NCI-H187 treated with DMSO at 0.1 percent for 48 hours (cell line): ENCODE results near the gene VWA5B2.

Source experiments
- DNase-seq: peaks from one replicate; lab custom pipeline; 2025; lab: John Stamatoyannopoulos, UW

Gene VWA5B2

DNA sequence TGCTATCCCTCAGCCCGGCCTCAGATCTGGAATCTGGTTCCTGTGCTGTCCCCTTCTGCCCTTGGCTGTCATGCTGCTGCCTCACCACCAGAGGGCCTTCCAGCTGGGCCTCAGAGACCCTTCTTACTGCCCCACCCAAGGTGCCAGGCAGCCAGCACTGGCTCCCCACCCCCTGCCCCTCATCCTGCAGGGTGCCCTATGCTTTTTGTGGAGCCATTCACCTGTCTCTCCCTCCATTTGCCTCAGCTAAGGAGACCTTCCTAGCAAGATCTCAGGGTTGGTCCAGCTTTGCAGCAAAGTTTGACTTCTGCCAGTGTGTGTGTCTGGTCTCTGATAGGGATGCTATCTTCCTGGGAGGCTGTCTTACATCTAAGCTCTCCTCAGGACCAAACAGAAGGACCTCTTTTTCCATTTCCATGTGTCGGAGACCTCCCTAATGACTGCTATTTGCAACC is 1.9 kb upstream of the VWA5B2 start:
- no peak for DNase-seq

DNA sequence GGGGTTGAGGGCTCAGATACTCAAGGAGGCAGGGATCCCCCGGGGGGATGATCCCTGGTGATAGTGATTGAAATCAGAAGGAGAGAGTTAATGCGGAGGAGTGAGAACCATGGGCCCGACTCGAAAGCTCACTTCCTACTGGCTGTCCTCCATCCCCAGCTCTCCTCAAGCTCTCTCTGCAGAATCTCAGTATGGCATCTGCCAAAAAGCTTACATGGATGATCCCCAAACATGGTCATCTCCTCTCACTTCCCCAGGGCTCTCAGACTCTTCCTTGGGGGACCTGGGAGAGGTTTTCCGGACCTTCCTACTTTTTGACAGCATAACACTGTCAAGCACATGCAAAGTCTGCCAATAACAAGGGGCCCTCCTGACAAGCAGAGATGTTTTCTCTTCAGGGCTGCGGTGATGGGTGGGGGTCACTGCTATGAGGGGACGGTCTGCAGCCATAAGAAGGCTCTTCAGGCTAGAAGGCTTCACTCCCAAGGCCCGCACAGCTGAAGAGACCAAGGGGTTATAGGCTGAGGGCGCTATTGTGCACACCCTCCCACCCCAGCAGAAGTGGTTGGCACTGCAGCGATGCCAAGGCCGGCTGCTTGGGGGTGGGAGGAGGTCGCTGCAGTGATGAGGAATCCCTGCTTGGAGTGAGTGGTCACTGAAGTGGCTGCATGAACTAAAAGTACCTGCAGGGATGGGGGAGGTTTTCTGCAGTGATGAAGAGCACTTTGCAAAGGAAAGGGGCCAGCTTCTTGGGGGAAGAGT is 828 bp upstream of the VWA5B2 start:
- no peak for DNase-seq

DNA sequence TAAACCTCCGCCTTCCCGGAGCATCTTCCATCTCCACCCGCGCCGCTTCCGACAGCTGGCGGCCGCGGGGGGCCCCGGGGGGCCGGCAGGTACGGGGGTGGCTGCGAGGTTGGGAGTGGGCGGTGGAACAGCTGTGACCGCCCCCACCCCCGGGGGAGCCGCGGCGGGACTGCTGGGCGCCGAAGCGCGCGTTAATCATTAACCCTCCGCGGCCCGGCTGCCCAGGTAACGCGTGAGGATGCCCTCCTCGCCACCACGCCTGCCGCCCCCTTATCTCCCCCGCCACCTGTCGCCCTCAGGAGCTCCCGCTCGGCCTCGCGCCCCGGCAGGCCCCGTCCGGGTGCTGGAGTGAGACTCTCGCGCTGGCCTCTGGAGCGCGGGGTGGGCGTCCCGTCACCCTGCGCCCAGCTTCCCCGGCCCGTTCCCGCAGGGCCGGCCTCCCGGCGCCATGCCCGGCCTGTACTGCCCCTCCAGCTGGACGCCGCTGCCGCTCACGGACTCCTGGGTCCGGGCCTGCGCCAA is 757 bp downstream of the VWA5B2 start:
- no peak for DNase-seq

DNA sequence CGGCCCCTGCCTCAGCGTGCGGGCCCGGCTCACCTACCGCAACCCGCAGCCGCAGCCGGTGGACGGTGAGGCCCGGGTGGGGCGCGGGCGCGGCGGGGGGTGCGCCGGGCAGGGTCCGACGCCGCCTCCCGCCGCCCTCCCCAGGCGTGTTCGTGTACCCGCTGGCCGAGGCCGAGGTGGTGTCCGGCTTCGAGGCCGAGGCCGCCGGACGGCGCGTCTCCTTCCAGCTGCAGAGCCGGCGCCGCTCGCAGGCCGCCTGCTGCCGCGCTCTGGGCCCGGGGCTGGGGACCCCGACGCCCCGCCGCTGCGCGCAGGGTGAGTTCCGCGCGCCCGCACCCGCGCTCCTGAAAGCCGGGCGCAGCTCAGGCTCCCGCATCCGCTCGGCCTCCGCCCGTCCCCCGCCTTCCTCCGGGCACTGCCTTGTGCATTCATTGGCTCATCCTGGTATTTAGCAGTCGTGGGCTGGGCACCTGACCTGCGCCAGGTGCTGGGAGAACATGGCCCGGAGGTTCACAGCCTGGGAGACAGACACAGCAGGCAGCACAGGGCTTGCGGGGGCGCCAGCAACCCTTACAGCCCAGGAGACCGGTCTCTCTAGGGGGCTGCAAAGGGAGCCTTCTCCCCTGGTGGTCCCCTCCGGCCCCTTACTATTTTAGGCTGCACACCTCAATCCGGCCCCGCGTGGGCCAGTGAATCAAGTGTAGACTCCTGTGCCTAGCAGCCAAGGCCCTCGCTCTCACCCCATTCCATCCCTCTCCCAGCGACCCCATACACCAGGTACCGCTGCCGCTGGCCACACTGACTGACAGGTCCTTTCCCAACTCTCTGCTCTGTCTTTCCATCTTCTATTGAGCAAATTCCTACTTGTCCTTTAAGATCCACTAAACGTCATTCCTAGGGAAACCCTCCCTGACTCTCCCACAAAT is 1.5 kb downstream of the VWA5B2 start:
- DNase-seq, result no peak

DNA sequence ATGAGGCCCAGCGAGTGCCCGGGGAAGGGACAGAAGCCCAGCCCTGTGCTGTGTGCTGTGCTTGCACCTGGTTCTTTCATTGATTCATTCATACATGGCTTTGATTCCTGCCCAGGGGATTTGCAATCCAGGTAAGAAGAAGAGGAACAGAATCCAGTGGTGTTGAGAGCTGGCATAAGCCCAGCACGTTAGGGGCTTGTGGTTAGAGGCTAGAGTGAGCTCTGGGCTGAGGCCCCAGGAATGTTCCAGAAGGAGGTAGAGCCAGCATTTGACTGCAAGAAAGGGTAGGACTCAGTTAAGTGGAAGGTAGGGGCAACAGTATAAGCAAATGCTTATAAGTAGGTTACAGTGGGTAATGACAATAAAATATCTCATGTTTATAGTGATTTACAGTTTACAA is 2.3 kb downstream of the VWA5B2 start:
- DNase-seq, result no peak

DNA sequence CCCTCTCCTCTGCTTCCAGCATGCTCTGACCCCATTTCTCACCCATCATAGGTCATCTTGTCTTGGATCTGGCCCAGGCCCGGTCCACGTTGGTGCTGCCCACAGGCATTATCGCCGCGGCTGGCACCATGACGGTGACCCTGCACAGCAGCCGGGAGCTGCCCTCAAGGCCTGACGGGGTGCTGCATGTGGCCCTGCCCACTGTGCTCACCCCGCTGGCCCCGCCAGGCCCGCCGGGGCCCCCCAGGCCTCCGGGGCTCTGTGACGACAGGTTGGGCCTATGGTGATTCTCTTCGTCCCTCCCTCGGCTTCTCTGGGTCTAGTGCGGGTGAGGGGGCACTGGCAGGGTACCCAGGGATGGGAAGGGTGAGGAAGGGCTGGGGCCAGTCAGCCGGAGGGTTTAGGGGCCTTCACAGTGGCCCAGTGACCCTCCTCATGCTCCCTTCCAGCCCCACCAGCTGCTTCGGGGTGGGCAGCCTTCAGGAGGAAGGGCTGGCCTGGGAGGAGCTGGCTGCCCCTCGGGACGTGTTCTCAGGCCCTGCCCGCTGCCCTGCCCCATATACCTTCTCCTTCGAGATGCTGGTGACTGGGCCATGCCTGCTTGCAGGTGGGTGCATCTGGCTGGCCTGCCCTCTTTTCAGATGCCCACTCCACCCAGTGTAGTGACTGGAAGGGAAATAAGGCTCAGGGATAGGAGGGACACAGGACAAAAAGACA is 3.9 kb downstream of the VWA5B2 start:
- DNase-seq, result no peak

DNA sequence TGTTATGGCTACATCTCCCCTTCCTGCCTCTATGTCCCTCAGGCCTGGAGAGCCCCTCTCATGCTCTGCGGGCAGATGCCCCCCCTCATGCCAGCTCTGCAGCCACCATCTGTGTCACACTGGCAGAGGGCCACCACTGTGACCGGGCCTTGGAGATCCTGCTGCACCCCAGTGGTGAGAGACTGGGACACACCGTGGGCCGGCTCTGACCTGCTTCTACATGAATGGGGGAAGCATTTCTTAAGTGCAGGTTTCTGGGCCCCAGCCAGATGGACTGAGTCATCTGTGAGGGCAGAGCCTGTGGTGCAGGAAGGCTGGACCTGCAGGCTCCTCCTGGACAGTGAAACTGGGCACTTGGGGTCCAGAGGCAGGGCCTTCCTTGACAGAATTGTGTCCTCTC is 4.8 kb downstream of the VWA5B2 start:
- DNase-seq, result no peak

DNA sequence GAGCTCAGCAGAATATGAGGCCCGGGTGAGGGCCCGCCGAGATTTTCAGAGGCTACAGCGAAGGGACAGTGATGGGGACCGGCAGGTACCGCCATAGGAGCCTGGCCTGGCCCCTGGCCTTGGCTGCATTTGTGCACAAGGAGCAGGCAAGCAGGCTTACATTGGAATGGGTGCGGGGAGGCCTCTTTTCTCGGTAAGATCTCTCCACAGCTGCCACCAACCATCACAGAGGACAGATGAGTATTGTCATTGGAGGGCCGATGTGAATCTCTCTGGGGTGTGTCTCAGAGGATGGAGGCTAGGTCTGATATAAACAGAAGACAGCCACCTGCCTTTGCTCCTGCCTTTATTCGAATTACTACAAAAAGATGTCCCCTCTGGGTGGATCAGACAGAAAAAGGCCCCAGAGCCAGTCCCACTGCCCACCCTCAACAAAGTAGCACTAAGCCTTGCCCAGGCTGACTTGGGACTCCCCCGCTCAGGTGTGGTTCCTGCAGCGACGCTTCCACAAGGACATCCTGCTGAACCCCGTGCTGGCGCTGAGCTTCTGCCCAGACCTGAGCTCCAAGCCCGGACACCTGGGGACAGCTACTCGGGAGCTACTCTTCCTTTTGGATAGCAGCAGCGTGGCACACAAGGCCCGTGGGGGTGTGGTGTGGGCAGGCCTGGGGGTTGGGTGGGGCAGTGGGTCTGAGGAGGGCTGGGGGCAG is 5.4 kb downstream of the VWA5B2 start:
- no peak for DNase-seq

DNA sequence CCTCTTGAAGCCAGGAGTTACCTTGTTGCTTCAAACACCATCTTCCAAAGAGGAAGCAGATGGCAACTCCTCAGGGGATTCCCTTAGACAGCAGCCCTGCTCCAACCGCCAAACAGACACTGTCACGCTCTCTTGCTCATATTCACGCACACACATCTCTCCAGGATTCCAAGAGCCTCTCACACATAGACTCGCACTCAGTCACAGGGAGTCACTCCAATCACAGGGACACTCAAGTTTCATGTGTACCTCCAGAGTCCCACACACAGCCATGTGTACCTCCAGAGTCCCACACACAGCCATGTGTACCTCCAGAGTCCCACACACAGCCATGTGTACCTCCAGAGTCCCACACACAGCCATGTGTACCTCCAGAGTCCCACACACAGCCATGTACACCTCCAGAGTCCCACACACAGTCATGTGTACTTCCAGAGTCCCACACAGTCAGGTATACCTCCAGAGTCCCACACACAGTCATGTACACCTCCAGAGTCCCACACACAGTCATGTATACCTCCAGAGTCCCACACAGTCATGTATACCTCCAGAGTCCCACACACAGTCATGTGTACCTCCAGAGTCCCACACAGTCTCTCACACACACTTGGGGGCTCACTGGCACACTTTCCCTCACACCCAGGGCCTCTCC is 6.1 kb downstream of the VWA5B2 start:
- DNase-seq, result no peak

DNA sequence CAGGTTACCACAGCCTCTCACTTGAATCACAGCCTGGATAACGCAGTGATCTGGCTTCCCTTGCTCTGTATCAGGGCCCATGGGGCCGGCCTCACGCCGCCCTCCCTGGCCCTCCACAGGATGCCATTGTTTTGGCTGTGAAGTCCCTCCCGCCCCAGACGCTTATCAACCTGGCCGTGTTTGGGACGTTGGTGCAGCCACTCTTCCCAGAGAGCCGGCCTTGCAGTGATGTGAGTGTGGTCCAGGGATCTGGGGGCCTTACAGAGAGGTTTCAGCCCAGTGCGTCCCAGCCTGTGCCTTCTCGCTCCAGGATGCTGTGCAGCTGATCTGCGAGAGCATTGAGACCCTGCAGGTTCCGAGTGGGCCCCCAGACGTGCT is 6.6 kb downstream of the VWA5B2 start:
- DNase-seq, result no peak

DNA sequence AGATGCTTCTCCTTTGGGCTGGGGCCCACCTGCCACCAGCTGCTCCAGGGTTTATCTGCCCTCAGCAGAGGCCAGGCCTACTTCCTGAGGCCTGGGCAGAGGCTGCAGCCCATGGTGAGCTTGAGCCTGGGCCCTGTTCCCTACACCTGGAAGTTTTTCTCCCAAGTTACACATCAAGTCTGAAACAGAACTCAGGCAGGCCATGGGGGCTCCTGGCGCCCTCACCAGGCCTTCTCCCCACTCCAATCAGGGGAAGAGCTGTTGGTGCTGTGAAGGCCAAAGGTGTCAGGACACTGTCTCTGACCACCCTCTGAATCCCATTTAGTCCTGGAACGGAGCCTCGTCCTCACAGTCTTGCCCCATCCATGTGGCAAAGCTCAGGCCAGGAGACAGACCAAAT is 7.3 kb downstream of the VWA5B2 start:
- DNase-seq, result no peak

DNA sequence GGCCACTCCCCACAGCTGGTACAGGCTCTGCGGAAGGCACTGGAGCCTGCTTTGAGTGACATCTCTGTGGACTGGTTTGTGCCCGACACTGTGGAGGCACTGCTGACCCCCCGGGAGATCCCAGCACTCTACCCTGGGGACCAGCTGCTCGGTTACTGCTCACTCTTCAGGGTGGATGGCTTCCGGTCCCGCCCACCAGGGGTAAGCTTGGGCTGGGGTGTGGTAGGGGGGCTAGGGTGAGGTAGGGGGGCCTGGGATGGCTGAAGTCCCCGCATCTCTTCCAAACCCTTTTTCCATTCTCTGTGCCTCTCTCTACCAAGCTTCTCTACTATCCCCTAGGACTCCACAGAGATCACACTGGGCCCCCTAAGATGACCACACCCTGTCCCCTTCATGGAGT is 7.8 kb downstream of the VWA5B2 start:
- no peak for DNase-seq

DNA sequence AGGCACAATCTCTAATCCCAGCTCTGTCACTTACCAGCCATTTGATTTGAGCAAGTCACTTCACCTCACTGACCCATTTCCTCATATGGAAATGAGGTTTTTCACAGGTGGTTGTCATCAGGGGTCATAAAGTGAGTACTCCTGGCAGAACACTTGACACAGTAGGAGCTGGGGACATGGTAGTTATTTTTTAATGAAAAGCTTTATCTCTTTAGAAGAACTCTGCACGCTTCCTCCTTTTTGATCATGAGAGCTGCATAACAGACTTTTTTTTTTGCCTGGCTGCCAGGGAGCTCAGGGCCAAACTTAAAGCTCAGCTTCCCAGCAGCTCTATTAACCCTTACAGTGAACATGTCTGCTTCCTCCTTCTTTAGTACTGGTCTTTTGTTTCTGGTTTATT is 8.4 kb downstream of the VWA5B2 start:
- no peak for DNase-seq

DNA sequence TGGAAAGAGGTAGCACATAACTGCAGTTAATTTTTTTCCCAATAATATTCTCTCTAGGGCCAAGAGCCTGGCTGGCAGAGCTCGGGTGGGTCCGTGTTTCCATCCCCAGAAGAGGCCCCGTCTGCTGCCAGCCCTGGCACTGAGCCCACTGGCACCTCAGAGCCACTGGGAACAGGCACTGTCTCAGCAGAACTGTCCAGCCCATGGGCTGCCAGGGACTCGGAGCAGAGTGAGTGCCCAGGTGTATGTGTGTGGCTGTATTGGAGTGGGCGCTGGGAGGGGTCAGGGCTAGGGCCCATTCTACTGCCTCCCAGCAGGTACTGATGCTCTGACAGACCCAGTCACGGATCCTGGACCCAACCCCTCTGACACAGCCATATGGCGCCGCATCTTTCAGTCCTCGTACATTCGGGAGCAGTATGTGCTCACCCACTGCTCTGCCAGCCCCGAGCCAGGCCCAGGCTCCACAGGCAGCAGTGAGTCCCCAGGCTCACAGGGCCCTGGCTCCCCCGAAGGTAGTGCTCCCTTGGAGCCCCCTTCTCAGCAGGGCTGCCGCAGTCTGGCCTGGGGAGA is 8.9 kb downstream of the VWA5B2 start:
- no peak for DNase-seq

DNA sequence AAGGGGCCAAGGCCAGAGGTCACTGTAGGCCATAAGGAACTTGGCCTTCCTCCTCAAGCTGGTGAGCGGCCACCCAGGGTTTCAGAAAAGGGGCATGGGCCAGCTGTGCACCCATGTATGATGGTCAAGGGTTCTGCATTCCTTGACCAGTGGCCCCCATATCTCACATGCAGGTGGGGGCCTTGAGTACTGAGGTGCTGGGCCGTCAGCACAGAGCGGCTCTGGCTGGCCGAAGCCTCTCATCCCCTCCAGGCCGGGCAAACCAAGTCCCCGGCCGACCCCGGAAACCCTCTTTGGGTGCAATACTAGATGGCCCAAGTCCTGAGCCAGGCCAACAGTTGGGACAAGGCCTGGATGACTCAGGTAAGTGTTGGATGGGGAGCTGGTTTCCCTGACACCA is 9.8 kb downstream of the VWA5B2 start:
- DNase-seq, result no peak

DNA sequence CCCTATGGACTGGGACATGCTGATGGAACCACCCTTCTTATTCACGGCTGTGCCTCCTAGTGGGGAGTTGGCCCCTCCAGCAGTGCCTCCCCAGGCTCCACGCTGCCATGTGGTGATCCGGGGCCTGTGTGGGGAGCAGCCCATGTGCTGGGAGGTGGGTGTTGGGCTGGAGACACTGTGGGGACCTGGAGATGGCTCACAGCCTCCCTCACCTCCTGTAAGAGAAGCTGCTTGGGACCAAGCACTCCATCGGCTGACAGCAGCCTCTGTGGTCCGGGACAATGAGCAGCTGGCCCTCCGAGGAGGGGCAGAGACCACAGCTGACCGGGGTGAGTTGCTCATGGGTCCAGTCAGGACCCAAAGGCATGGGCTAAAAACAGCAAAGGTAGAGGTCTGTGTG is 10.3 kb downstream of the VWA5B2 start:
- no peak for DNase-seq

DNA sequence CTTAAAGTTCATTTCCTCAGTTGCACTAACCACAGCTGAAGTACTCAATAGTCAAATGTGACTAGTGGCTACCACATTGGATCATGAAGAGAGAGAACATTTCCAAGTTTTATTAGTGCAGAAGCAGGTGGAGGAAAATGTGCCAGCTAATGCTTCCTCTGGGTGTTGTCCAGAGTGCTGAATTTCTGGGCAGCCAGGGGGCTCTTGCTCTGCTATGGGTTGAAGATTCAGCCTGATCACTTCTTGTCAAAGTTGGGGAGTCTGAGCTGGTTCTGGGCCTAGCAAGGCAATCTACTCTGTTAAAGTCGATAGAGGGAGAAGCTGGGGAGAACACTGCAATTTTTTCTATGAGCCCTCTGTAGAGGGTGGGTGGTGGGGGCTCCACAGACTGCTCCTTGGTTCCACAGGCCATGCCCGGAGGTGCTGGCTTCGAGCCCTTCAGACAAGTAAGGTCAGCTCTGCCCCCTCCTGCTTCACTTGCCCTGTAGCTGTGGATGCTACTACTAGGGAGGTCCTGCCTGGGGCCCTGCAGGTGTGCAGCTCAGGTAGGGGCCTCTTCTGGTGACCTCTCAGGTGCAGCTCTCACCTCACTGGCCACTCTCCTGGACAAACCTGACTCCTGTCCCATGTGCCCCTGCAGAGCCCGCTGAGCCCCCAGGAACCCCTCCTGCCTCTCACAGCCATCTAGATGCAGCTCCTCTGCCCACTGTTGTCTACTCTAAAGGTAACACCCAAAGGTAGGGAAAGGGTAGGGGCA is 11.2 kb downstream of the VWA5B2 start:
- no peak for DNase-seq

DNA sequence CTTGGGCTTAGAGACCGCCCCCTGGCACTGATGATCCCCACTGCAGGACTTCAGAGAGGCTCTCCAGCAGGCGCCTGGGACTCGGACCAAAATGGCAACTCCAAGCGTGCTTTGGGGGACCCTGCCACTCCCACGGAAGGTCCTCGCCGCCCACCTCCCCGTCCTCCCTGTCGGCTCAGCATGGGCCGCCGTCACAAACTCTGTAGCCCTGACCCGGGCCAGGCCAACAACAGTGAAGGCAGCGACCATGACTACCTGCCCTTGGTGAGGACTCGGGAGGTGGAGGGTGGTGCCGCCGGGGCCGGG is 11.7 kb downstream of the VWA5B2 start:
- no peak for DNase-seq

DNA sequence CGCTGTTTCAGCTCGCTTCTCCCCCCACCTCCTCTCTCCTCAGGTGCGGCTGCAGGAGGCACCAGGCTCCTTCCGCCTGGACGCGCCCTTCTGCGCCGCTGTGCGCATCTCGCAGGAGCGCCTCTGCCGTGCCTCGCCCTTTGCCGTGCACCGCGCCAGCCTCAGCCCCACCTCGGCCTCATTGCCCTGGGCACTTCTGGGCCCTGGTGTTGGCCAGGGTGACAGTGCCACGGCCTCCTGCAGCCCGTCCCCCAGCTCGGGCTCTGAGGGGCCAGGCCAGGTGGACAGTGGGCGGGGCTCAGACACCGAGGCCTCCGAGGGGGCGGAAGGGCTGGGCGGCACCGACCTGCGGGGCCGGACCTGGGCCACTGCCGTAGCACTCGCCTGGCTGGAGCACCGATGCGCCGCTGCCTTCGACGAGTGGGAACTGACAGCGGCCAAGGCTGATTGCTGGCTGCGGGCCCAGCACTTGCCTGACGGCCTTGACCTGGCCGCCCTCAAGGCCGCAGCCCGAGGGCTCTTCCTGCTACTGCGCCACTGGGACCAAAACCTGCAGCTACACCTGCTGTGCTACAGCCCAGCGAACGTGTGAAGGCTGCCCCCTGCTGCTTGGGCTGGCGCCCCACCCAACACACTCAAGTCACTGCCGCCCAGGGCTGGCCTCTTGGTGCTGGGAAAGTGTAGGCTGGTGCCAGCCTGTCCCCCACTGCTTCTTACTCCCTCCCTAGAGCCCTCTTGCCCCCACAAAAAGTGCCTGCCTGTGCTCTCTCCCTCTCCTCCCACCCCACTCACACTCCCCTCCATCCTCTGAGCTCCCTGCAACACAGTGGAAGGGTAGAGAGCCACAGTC is 12.3 kb downstream of the VWA5B2 start:
- peak; percentile 3 for DNase-seq
